Endometrial microvascular endothelial cells (primary cell): ENCODE measurements around the gene DCAF15. TPM values are rescaled to one million over a fixed set of nuclear protein-coding genes. Genes with fewer than 3 reads are reported as not detected.

Experiments
- in situ Hi-C: cut with HindIII; loops from 2 replicates; pipeline ENCODE4 v1.10.0; 2017; ENCODE audit warnings: low sequenced_read_pairs, low pct_unique_long_range_greater_than_20kb; ENCODE audit errors: inconsistent ontology term
- total RNA-seq: library from RNA; depleted of rRNA; stranded (reverse); fragments of >200 nt; gene quantifications from one replicate; pipeline ENCODE4 v1.2.3, GENCODE V29; 2015; ENCODE audit errors: inconsistent ontology term

Gene DCAF15
- total RNA-seq, 1 donor from 2014 or later = 49.3 TPM

DNA sequence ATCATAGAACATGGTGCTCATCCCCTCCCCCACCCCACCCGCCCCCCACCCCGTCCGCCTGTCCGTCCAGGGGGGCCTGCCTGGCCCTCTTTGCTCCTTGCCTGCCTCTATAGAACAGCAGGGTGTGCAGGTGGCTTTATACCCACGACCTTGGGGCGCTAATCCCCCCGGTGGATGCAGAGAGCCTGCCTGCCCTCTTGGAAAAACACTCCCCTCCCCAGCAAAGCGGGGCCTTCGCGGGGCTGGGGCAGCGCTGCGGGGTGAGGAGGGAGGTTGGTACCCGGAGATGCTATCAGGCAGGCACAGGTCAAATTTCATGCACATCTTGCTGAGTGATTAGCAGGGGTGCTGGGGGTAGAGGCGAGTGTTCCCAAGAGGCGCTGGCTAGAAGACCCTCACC lies 31.9 kb downstream of the DCAF15 start:
- in situ Hi-C loops = no loop called here

DNA sequence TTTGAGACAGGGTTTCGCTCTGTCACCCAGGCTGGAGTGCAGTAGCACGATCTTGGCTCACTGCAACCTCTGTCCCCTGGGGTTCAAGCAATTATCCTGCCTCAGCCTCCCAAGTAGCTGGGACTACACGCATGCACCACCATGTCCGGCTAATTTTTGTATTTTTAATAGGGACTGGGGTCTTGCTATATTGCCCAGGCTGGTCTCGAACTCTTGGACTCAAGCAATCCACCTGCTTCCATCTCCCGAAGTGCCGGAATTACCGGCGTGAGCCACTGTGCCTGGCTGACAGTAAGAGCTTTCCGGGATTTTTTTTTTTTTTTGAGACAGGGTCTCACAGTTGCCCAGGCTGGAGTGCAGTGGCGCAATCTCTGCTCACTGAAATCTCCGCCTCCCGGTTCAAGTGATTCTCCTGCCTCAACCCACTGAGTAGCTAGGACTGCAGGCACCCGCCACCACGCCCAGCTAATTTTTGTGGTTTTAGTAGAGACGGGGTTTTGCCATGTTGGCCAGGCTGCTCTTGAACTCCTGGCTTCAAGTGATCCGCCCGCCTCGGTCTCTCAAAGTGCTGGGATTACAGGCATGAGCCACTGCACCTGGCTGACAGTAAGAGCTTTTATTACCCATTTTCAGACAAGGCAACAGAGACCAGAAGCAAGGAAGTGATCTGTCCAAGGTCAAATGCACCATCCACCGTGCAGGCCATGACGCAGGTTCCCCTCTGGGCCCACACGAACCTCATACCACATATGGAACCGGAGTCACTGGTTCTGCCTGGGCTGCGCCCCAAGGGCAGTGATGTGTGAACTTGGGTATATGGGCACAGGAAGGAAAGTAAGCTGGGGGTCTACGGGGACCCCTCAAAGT lies 32.8 kb downstream of the DCAF15 start:
- in situ Hi-C loops = no loop called here

DNA sequence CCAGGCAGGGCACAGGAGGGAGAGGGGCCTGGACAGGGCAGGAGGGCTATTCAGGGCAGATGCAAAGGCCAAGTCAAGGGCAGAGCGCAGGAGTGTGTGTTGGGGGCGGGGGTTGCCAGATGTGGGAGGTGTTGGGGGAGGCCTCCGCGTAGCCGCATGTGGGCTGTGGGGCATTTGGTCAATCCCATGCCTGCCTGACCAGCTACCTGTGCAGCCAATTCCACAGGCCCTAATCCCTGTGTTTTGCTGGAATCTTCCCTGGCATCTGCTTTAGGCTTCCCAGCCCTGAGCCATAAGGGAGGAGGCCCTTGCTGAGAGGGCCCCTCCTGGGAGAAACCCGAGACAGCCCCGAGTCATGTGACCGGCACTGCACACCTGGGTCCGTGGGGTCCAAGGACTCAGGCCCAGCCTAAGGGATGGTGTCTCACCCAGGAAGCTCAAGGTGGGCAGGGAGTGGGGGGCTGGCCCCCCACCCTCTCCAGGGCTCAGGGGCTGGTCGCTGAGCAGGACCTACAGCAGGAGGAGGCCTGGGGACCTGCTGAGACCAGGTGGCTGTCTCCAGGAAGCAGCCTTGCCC lies 33.5 kb downstream of the DCAF15 start:
- in situ Hi-C loops = no loop called here

DNA sequence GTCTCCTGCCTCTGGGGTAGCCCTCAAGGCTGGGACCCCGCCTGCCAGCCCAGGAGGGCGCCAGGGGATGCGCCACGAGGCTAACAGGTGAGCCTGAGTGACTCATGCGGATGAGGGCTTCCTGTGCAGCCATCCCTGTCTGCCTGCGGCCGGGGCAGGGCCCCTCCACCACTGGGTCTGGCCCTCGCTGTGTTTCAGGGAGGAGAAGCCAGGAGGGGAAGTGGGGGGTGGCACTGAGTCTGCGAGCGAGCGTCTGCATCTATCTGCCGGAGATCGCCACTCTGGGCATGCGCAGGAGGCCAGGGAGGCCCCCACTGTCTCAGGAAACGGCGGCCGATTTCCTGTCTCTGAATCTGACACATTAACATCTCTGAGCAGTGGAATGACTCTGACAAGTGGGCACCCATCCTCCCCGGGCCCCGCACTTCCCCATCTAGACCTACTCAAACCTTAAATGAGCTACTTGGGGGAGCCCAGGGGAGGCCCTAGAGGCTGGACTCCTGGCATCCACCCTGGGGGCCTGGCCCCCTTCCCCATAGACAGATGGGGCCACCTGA lies 34.1 kb downstream of the DCAF15 start:
- in situ Hi-C loops = no loop called here

DNA sequence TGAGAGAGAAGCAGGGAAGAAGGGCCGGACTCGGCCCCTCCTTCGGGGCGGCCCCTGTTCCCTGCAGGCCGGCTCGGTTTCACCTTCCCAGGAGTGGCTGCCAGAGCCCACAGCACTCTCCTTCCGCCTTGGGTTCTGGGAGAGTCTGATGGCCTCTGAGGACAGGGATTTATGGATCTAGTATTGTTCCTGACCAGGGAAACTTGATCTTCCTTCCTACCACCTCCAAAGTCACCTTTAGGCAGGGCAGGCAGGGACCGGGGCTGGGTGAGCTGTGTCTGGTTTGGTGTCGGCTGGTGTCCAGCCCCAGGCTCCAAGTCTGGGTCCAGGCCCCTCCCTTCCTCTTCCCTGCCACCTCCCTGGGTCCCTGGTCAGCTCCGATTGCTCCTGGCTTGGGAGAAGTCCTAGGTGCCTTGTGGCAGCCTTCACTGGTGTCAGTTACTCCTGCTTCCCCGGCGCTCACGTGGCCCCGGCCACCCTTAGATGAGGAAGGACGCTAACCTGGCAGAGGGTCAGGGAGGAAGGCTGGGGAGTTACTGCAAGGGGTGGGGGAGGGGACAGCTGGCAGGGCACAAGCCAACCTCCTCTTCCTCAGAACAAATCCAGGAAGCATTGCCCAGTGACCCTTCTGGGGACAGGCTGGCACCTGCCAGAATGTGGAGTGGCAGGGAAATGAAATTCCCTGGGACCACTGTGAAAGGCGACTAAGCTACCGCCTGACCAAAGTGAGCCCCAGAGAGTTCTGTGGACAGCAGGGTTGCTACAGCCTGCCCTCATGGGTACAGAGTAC lies 35.0 kb downstream of the DCAF15 start:
- in situ Hi-C loops = no loop called here

DNA sequence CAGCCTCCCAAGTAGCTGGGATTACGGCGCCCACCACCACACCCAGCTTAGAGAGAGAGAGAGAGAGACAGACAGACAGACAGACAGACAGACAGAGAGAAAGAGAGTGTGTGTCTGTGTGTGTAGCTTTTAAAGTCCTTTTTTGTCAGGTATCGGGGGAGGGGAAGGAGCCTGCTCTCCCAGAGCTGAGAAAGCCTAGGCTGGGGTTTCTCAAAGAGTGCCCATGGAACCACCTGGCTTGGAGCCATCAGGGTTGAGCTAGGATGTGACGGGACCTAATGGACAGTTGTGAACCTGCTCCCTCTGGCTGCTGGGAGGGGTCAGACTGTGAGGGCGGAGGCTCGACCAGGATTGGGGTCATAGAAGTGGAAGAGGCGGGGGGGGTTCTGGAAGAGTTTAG lies 37.2 kb downstream of the DCAF15 start:
- in situ Hi-C loops = no loop called here

DNA sequence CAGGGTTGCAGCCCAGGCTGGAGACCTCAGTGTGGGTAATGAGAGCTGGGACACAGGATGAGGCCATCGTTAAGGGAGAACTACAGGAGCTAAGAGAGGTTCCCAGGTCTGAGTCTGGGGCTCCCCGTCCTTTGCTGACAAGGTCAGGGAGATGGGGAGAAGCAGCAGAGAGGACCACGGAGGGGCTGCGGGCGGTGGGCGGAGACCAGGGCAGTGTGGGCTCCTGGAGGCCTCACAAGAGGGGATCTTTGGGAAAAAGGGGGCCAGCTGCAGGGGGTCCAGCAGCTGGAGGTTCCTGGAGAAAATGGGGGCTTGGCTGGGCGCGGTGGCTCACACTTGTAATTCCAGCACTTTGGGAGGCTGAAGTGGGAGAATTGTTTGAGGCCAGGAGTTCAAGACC lies 37.8 kb downstream of the DCAF15 start:
- in situ Hi-C loops = no loop called here

DNA sequence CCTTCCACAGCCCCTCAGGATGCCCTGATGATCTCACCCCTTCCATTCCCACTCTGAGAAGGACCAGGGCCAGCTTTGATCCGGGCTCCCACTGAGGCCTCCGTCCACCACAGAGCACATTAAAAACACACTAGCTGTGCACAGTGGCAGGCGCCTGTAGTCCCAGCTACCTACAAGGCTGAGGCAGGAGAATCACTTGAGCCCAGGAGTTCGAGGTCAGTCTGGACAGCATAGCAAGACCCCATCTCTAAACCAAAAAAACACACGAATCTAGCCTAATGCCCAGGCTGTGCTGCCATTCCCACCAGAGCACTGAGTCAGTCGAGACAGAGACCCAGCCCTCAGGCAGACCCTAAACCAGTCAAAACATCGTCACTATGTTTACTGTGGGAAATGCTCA lies 39.7 kb downstream of the DCAF15 start:
- in situ Hi-C loops = no loop called here

DNA sequence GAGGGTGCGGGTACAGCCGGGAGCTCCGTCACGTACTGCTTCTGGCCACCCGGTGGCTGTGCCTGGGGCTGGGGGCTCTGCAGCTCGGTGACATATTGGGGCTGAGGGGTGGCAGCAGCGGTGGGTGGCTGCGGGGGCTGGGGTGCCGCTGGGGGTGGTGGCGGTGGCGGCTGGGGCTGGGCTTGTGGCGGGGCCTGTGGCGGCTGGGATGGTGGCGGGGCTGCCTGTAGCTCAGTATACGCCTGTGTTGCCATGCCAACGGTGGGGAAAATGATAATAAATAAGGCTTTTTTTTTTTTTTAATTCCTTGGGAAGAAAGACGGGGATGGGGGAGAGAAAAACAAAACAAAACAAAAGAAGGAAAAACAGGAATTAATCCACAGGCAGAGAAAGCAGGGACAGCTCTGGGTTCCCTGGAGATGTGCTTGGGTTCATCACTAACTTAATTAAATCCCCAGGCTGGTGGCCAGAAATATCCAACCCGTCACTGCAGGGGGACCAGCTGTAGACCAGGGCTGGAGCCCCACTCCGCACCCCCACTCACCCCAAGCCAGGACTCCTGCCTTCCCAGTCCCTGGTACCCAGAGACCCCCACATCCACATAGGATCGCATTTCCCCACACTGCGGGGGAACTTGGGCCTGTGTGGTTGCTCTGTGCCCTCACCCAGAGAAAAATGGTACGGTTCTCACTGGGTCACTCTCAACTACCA lies 41.4 kb downstream of the DCAF15 start:
- in situ Hi-C loops = no loop called here

DNA sequence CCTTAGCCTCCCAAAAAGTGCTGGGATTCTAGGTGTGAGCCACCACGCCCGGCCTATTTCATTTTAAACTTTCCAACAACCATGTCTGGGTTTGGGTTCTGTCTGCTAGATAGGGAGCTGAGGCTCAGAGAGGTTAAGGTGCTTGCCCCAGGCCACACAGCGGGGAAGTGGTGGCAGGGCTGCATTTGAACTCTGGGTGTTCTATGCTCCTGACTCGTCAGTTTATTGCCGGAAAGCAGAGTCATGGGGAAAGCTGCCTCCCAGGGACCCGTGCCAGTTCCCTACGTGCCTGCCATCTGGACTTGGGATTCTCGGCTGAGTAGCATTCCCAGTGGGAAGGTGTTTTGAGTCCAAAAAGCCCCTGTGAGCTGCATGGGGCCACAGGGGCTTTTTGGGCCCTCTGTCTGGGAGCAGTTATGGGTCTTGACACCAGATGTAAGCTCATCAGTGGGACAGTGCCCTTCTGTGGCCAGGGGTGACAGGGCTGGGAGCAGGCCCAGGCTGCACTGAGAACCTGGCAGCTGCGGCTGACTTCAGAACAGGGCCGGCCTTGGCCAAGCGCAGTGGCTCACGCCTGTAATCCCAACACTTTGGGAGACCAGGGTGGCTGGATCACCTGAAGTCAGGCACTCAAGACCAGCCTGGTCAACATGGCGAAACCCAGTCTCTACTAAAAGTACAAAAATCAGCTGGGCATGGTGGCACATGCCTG lies 42.9 kb downstream of the DCAF15 start:
- in situ Hi-C loops = no loop called here

DNA sequence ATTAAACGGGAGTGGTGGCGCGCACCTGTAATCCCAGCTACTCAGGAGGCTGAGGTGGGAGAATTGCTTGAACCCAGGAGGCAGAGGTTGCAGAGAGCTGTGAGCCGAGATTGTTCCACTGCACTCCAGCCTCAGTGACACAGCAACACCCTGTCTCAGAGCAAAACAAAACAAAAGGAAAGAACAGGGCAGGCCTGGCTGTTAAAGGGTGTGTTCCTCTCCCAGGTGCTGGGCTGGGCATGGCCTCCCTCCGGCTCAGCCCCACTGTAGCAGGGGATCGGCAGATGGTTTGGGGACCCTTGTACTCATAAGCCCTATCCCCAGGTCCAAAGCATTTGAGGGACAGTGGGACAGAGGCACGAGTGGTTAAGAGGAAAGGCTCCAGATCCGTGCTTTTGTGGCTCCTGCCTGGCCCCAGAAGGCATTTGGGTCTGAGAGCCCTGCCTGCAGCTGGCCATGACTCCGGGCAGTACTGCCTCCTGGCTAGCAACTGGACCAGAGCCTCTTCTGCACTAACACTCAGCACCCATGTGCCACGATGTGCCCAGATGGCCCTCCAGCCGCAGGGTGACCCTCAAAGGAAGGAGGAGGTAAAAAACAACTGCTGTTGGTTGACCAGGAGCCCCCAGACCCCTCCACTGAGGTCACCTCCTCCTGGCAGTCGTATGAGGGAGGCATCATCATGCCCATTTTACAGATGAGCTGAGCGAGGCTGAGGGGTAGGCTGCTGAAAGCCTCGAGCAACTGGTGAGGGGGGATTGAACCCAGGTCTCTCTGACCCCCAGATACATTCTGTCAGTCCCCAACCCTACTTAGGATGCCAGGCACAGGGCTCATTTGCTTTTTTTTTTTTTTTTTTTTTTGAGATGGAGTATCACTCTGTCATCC lies 43.8 kb downstream of the DCAF15 start:
- in situ Hi-C loops = no loop called here

DNA sequence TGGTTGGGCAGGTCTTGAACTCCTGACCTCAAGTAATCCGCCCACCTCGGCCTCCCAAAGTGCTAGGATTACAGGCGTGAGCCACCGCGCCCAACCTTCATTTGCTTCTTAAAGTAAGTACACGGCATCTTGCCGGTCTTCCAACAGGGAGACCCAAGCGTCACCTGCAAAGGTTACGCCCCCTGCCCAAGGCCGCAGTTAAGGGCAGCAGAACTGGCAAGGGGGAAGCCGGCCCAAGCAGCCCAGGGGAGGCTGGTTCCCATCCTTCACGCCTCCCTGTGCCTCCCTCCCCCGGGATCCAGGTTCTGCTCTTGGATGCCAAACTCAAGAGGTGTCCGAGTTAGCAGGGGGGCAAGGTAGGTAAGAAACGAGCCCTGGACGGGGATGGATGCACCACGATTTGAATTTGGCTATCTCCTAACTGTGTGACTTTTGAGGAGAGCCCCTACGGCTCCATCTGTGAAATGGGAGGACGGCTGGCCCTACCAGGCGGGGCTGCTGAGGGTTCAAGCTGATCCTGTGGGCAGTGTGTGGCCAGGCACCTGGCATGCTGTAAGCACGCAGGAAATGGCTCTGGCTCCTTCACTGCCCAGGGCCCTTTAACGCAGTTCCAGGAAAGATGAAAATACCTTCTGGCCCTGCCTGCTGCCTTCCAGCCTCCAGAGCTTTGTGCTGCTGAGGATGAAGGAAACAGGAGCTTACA lies 44.8 kb downstream of the DCAF15 start:
- in situ Hi-C loops = no loop called here

DNA sequence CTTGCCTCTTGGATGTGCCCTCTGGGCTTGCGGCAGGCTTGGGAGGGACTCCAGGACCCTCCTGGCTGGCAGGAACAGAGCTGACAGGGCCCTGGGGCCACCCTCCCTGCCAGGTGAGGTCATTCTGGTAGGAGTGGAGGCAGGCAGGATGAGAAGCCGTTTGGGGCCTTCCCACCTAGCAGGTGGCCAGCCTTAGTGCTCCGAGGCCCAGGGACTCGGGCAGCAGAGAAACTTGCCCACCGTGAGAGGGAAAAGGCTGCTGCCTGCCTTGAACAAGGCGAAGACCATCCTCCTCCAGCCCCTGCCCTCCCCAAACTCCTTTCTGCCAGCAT lies 45.3 kb downstream of the DCAF15 start:
- in situ Hi-C loops = no loop called here

DNA sequence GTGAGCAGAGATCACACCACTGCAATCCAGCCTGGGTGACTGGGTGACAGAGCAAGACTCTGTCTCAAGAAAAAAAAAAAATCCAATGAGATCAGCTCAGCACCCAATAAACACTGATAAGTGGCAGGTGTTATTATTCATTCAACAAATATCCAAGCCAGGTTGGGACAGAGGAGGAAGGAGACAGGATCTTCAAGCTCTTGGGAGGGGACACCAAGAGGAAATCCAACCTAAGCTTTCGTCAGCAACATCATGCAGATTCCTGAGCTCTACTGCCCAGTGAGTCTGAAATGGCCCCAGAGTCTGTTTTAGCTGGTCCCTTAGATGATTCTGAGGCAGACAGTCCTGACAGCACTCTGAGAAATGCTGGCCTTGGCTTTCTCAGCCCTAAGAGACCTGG lies 46.1 kb downstream of the DCAF15 start:
- in situ Hi-C loops = no loop called here

DNA sequence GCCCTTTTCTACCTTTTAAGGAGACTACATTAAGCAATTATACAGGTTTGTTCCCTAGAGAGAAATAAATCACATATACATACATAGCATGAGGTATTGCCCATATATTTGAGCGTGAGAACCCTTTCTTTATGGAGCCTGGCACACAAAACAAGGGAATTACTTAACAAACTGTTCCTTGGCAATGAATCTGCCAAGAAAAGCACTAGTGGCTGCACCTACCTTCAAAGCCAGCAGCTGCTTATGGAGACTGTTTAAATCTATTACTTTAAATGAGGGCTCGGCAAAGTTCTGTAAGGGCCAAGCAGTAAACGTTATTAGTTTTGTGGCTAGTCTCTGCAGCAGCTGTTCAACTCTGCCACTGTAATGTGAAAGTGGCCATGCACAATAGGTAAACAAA lies 46.8 kb downstream of the DCAF15 start:
- in situ Hi-C loops = no loop called here

DNA sequence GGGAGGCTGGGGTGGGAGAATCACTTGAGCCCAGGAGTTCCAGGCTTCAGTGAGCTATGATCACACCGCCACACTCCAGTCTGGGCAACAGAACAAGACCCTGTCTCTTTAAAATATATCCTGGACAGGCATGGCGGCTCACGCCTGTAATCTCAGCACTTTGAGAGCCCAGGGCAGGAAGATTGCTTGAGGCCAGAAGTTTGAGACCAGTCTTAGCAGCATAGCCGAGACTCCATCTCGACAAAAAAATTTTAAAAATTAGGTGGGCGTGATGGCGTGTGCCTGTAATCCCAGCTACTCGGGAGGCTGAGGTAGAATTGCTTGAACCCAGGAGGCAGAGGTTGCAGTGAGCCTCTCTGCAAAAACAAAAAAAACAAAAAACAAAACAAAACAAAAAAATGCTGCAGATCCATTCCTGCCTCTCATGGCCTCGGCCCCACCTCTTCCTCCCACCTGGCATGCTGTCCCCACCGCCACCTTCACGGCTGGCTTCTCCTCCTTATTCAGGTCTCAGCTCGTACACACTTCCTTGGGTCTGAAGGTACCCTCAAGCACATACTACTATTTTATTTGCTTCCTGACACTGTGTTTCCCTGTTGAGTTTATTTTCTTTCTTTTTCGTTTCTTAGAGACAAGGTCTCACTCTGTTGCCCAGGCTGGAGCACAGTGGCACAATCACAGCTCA lies 48.5 kb downstream of the DCAF15 start:
- in situ Hi-C loops = no loop called here
